C1 segment of cervical spinal cord (tissue), 14 donors: ENCODE measurements around the gene TMEM170B.
"Not testable (repeated sequence)": the region's sequence is repeated elsewhere in the genome, so short reads cannot be mapped to it uniquely, and the experiment has no call there.

Source experiments
- DNase-seq, 14 donors: peaks; one replicate each; lab custom pipeline; 2025; lab: John Stamatoyannopoulos, UW

Gene TMEM170B

DNA sequence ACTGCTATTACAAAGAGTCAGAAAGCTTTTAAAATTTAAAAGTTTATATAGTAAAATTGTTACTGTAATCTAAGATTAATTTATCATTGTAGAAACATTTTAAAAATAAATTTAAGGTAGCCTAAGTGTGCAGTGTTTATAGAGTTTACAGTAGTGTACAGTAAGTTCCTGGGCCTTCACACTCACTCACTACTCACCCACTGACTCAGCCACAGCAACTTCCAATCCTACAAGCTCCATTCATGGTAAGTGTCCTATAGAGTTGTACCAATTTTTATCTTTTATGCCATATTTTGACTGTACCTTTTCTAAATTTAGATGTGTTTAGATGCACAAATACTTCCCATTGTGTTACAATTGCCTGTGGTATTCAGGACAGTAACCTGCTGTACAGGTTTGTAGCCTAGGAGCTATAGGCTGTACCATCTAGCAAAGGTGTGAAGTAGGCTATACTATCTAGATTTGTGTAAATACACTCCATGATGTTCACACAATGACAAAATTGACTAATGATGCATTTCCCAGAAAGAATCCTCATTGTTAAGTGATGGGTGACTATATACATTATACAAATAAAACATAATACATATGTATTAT, 10.2 kb upstream of the TMEM170B start:
- no peak for DNase-seq

DNA sequence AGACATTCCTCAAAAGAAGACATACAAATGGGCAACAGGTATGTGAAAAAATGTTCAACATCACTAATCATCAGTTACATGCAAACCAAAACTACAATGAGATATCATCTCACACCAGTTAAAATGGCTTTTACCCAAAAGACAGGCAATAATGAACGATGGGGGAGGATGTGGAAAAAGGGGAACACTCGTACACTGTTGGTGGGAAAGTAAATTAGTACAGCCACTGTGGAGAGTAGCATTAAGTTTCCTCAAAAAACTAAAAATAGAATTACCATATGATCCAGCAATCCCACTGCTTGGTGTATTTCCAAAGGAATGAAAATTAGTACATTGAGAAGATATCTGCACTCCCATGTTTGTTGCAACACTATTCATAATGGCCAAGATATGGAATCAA, 8.6 kb upstream of the TMEM170B start:
- no peak for DNase-seq

DNA sequence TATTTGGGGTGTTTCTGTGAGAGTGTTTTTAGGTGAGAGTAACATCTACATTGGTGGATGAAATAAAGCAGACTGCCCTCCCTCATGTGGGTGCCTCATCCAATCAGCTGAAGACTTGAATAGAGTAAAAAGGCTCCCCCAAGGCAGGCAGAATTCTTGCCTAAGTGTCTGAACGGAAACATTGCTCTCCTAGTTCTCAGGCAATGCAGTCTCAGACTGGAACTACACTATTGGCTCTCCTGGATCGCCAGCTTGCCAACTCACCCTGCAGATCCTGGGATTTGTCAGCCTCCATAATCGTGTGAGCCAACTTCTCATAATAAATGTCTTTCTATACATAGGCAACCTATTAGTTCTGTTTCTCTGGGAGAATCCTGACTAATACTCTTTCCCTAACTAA, 5.5 kb upstream of the TMEM170B start:
- peak in 1 of 14 donors; percentile 45 for DNase-seq

DNA sequence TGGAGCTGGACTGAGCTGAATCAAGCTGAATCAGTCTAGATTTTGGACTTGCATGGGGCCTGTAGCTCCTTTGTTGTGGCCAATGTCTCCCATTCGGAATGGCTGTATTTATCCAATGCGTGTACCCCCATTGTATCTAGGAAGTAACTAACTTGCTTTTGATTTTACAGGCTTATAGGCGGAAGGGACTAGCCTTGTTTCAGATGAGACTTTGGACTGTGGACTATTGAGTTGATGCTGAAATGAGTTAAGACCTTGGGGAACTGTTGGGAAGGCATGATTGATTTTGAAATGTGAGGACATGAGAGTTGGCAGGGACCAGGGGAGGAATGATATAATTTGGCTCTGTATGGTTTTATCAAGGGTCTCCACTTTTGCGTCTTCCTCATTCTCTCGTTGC, 3.0 kb upstream of the TMEM170B start:
- DNase-seq = no peak

DNA sequence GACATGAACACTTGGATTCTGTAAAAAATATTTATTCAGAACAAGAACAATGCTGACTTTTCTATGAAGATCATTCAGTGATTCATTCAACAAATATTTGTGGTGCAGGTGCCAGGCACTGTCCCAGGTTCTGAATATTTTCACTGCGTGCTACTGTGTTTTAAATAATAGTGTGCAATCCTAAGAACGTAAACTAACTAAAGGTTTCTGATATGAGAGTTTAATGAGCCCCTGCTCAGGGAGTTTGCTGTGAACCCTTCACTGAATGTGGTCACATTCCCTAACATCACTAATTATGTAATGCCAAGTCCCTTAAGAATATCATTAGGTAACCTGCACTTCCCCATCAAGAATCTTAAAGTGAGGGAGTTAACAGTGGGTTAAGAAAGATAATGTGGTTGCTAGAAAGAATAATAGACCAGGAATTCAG, 1.7 kb upstream of the TMEM170B start:
- DNase-seq = peak in 1 of 14 donors; percentile 15

DNA sequence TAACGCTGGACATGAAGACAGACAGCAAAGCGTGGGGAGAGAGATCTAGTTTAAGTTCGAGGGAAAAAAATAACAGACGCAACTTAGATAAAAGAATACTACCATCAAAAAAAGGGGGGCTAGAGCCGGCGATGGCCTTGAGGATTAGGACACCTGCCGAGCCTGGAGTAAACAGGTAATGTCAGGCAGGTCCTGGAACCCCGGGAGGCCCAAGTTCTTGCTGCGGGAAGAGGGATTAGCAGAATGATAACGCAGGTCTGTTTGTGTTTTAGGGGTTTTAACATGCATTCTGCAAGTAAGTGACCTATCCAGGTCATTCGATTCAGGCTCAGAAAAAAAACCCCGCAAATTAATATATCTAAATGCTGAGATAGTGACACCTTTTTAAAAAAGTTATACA, 754 bp upstream of the TMEM170B start:
- peak in 5 of 14 donors; percentile 31 to 76 (median 41) for DNase-seq

DNA sequence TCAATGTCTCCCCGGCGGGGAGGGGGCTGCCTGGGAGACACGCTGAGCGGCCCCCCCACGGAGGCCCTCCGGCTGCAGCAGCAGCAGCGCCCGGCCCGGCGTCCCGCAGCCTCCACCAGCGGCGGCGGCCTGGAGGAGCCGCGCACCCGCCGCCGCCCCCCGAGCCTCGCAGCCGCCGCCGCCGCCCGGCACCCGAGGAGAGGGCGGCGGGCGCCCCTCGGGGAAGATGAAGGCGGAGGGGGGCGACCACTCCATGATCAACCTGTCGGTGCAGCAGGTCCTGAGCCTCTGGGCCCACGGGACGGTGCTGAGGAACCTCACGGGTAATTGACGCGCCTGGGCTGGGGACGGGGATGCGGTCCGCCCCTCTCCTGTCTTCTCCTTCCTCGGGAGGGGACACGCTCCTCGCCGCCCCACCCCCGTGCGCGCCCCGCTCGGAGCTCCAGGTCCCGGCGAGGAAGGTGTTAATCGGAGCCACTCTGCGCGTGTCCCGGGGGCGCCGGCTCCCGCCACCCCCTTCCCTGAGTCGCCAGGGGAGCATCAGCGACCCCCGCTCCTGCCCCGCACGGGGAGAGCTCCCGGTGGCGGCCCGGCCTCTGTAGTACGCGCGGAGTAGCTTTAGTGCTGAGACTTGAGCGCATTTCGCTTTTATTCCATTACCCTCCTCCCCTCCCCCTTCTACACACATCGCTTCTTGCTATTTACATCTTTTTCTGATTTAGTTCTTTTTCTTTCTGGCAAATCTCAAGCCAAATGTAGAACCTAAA, 686 bp downstream of the TMEM170B start:
- DNase-seq = peak in 9 of 14 donors; percentile 31 to 54 (median 41)

DNA sequence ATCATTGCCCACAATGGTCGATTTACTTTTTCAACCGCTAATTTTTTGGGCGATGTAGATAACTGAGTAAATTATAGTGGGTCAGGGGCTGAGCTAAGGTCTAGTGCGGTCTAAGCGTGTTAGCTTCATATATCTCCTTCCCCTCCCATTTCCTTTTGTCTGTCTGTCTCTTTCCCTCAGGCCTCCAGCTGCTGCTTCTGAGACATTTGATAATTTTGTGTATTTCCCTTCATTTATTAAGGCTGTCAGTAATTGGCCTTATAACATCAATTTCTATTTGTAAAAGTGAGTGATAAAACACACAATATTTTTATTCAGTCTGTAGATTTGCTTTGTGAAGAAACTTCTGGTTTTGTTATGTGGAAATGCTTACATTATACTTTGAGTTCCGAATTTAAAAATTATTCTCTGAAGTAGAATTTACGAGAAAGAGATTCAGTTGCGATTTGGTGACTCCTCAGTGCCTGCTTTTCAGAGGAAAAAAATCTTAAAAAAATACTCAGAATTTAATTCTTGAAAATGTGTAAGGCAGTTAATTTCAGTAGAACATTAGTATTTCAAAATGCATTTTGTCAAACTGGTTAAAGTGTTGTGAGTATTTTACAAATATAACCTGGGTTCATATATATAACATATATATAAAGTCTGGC, 1.4 kb downstream of the TMEM170B start:
- DNase-seq = peak in 1 of 14 donors; percentile 40

DNA sequence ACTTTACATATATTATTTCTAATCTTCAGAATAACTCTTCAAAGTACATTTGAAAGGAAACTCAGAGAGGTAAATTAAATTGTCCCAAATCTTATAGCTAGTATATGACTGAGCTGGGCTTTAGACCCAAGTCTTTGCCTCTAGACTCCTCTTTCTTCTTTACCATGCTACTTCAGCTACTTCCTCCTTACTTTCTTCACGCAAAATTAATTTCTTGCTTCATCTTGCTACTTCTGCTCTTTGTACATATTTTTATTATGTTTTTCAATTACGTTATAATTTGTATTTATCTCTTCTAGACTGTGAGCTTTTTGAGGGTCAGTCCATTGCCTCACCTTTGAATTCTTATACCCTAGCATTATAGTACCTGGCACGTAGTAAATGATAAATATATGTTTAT, 5.3 kb downstream of the TMEM170B start:
- no peak for DNase-seq

DNA sequence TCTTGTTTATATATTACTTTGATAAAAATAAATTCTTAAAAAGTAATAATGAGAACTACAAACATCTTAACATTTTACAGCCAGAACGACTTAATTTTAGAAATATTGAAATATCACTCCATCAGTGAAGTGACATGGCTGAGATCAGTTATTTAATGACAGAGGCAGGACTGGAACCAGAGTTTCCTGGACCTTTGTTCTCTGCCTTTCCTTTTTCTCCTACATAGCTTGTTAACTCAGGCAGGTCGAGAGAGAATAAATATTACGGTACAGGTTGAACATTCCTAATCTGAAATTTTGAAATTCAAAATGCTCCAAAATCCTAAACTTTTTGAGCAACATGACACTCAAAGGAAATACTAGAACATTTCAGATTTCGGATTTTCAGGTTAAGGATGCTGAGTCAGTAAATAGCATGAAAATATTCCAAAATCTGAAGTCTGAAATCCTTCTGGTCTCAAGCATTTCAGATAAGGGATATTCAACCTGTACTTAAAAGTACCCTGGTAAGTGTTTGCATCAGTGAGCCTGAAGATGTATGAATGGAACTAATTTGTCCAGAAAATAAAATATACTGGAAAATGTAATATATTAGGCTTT, 6.5 kb downstream of the TMEM170B start:
- DNase-seq = no peak

DNA sequence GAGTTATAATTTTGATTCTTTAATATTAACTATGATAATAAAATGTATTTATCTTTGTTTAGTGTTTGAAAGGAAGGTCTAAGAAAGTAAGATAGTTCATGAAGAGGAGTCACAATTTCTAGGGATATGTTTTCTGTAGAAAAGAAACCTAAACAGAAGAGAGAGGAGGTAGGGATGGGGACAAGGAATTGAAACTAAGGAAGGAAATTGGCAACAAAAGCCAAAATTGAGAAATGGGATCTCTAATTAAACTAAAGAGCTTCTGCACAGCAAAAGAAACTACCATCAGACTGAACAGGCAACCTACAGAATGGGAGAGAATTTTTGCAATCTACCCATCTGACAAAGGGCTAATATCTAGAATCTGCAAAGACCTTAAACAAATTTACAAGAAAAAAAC, 10.3 kb downstream of the TMEM170B start:
- not testable (repeated sequence) for DNase-seq

DNA sequence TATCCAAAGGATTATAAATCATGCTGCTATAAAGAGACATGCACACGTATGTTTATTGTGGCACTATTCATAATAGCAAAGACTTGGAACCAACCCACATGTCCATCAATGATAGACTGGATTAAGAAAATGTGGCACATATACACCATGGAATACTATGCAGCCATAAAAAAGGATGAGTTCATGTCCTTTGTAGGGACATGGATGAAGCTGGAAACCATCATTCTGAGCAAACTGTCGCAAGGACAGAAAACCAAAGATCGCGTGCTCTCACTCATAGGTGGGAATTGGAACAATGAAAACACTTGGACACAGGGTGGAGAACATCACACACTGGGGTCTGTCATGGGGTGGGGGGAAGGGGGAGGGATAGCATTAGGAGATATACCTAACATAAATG, 11.0 kb downstream of the TMEM170B start:
- DNase-seq = not testable (repeated sequence)

DNA sequence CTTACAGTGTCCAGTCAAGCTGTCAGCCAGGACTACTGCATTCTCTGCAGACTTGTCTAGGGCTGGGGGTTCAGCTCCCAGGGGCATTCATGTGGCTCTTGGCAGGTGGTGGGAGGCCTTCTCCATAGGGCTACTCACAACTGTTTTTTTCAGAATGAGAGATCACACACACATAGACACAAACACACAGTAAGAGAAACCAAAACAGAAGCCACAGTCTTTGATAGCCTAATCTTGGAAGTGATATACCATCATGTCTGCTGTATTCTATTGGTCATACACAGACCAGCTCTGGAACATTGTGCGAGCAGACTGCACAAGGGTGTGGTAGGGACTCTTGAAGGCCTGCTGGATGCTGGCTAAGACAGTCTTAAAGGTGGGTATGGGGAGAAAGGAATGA, 13.5 kb downstream of the TMEM170B start:
- DNase-seq = no peak

DNA sequence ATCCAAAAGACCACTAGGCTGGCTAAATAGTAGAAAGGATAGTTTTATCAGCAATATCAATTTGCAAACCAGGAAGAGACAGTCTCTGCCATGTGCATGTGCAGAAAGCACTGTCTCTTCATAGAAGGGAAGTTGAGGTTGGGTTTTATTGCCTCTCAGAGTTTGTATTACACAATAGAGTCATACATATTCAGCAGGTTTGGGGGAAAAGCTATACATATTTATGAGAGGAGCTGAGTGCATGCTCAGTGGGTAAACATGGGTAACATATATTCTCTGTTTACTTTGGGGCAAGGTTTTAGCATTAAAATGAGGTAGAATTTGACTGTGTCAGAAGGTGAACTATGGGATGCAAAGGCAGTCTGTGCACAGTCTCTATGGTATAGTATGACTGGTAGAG, 14.9 kb downstream of the TMEM170B start:
- no peak for DNase-seq

DNA sequence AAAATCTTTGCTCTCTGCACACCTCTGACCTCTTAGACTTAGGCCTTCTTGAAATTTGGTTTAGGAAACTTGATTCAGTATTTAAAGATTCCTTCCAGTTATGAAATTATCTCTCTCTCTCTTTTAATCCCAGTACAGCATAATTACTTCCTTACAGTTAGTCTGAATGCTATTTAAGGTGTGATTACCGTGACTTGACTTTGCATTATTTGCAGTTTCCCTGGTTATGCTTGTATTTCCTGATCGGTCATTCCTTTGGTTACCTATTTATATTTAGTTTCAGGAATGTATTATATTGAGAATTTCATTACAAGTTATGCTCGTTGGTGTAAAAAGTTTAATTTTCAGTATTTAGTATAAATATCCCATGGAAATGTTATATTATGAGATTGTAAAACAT, 16.3 kb downstream of the TMEM170B start:
- no peak for DNase-seq

DNA sequence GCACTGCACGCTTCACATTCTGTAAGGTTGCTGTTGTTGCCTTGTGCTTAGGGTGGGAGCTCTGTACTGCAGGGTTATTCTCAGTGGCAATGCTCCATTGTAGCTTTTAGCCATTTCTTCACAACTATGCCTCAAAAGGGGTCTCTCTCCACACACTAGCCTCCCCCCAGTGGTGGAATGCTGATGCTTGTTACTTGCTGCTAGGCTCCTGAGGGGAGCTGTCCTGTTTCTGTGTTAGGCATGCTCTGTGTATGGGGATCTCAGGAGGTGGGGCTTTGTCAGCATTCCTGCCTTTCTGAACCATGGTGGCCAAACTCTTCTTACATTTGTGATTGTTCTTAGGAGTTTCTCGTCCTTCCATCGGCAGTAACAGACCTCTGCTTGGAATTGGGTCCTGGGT, 18.8 kb downstream of the TMEM170B start:
- DNase-seq = no peak

DNA sequence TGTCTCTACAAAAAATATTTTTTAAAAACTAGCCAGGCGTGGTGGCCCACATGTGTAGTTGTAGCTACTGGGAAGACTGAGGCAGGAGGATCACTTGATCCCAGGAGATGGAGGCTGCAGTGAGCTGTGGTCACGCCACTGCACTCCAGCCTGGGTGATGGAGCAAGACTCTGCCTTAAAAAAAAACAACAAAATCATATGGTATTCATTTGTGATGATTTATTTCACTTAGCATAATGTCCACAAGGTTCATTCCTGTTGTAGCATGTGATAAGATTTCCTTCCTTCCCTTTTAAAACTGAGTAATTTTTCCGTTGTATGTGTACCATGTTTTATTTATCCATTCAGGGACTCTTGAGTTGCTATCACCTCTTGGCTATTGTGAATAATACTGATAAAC, 26.2 kb downstream of the TMEM170B start:
- DNase-seq = no peak

DNA sequence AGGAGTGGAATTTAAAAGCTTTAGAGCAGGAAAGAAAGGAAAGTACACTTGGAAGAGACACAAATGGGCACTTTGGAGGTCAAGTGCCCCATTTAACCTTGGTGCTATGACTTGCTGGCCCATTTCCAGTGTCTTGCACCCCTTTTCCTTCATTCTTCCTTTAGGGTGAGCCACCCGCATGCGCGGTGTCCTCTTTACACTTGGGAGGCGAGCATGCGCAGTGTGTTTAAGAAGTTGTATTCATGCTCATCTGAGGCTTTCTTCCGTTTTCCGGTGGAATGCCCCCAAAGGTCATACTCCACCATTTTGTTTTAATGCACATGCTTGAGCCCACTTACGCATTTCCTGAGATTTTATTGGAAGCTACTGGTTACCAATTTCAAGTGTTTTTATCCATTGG, 29.1 kb downstream of the TMEM170B start:
- no peak for DNase-seq

DNA sequence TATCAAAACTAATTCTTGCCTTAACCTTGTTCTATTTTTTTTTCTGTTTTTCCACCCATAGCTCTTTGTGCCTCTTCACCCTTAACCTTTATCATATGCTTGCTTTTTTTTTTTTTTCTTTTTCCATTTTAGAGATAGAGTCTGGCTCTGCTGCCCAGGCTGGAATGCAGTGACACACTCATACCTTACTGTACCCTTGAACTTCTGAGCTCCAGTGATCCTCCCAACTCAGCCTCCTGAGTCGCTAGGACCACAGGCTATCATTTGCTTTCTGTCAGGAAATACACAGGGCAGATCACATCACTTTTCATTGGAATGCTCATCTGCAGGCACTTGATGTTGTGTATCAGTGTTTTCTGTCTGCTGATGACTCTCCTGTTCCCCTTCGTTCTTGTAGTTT, 33.5 kb downstream of the TMEM170B start:
- DNase-seq = no peak

DNA sequence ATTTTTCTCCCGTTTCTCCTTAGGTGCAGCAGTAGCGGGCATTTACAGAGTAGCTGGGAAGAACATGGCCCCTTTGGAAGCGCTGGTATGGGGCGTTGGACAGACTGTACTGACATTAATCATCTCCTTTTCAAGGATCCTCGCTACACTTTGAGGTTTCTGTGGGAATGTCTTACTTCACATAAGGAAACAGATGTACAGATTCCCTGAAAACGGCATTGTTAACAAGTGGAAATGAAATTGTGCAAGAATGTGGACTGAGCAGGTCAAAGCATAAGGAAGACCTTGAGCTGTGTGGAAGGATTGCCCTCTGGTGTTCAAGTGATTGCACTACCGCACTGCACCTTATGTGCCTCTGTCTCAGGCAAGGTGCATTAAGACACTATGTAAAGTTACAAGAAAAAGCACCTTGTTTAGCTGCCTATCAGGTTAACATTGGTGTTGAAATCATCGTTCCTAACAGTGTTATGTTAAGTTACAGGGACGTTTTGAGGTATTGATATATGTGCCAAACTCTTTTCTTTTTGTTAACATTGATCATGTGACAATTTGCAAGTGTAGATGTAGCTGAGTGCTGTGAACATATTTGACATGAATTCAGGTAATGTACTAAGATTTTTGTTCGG, 38.0 kb downstream of the TMEM170B start:
- peak in 5 of 14 donors; percentile 2 to 36 (median 22) for DNase-seq

DNA sequence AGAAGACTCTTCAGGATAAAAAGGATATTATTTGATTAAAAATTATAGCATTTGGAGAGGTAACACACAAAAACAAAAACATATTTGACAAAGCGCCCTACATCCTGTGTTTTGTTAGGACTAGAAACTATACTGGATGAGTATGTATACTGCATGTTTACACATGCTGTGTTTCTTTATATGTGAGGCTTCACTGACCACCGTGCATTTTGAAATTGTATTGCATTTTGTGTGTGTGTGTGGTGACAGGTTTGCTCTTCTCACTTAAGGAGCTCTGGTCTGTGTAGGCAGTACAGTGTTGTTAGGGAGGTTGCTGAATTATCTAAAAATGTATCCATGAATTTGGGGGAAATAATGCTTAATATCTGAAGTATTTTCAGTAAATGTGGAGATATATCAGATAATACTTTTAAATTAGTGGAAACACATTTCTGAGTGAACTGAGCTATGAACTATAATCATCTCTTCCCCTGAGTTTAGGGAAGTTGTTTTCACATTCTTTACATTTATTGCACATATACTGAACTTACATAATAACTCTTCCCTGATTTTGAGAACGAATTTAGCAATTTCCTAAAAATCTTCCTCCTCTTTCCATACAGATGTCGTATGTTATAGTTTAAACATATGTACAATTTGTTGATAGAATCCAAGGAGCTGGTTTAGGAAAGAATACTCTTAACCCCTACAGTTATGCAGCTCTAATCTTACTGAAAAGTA, 43.3 kb downstream of the TMEM170B start:
- DNase-seq = no peak
